Testis (tissue), 2 donors: ENCODE measurements around the gene MYOD1.

ENCODE experiments used
- POLR2A ChIP-seq: fragments of 450-650 bp; IDR thresholded peaks from one replicate; pipeline ENCODE4 v1.6.1; 2017; ENCODE audit warnings: antibody characterized with exemption, mild to moderate bottlenecking, moderate library complexity
- TF ChIP-seq, protein P1 (sequence below), 3 experiments: fragments of 450-650 bp in 2 of 3; fragments of 200-600 bp in 1 of 3; sonication (generic) in 1 of 3; IDR thresholded peaks; one replicate each; pipeline ENCODE4 v1.5.1; 2016 to 2019; ENCODE audit warnings: antibody characterized with exemption in 3 of 3, mild to moderate bottlenecking in 2 of 3, moderate library complexity in 1 of 3

DNA sequence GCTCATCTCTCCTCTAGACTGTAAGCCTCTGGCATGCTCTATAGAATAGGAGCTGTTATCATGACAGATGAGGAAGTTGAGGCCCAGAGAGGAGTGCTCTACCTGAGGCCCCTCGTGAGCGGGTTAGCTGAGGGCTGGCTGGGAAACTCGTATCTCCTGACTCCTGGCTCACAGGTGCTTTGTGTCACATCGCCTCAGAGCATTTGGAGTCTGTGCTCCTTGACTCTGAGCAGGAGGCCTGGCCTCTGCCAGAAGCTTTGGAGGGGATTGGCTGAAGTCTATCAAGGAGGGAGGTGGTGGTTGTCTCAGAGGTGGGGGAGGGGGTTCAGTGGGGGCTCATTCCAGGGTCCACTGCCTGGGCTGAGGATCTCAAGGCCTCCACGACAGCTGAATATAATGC is 22.6 kb downstream of the MYOD1 start:
- TF ChIP-seq, protein P1, sequence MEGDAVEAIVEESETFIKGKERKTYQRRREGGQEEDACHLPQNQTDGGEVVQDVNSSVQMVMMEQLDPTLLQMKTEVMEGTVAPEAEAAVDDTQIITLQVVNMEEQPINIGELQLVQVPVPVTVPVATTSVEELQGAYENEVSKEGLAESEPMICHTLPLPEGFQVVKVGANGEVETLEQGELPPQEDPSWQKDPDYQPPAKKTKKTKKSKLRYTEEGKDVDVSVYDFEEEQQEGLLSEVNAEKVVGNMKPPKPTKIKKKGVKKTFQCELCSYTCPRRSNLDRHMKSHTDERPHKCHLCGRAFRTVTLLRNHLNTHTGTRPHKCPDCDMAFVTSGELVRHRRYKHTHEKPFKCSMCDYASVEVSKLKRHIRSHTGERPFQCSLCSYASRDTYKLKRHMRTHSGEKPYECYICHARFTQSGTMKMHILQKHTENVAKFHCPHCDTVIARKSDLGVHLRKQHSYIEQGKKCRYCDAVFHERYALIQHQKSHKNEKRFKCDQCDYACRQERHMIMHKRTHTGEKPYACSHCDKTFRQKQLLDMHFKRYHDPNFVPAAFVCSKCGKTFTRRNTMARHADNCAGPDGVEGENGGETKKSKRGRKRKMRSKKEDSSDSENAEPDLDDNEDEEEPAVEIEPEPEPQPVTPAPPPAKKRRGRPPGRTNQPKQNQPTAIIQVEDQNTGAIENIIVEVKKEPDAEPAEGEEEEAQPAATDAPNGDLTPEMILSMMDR (IDR thresholded peaks at IDR 0.05): no peak
- no peak for TF ChIP-seq POLR2A
